Activated naive CD8-positive, alpha-beta T cell treated with anti-CD3 and anti-CD28 coated beads, Interleukin-2, amount 50 U/mL, for 24 hours (primary cell): Measurements from ENCODE around the gene STX8.
"Not testable (repeated sequence)": the region's sequence is repeated elsewhere in the genome, so short reads cannot be mapped to it uniquely, and the experiment has no call there.

ENCODE experiments used
- ATAC-seq: fragments of 150-1000 bp; cut with Tn5 transposase; one replicate; pipeline ENCODE4 v1.10.0; 2021
- DNase-seq: peaks from one replicate; pipeline ENCODE4 v3.0.0; 2021
- H3K27ac Mint-ChIP-seq: one replicate; pipeline ENCODE4 v1.8.0; 2021; ENCODE audit warnings: mild to moderate bottlenecking, mixed read lengths
- H3K27me3 Mint-ChIP-seq: one replicate; pipeline ENCODE4 v1.8.0; 2021; ENCODE audit warnings: mixed read lengths
- H3K36me3 Mint-ChIP-seq: one replicate; pipeline ENCODE4 v1.8.0; 2021; ENCODE audit warnings: low read depth, mixed read lengths
- H3K4me1 Mint-ChIP-seq: one replicate; pipeline ENCODE4 v1.8.0; 2021; ENCODE audit warnings: mixed read lengths
- H3K4me3 Mint-ChIP-seq: one replicate; pipeline ENCODE4 v1.8.0; 2021; ENCODE audit warnings: mild to moderate bottlenecking, moderate library complexity, mixed read lengths
- H3K9me3 Mint-ChIP-seq: one replicate; pipeline ENCODE4 v1.8.0; 2021; ENCODE audit warnings: mixed read lengths

STX8 gene

GRCh38 chr17:9568957-9569588 is 6.5 kb downstream of the STX8 start:
- ATAC-seq: no peak
- Mint-ChIP-seq H3K4me1 (peaks cover 33% of the 10 kb centered on the region), H3K9me3 (no peaks in the 10 kb centered on the region), H3K36me3 (peaks cover 19% of the 10 kb centered on the region), H3K27ac (no peak overlapping the region), H3K27me3 (no peaks in the 10 kb centered on the region), H3K4me3 (no peak overlapping the region)
- DNase-seq: no peak

GRCh38 chr17:9568004-9568403 is 7.6 kb downstream of the STX8 start:
- H3K9me3 Mint-ChIP-seq: no peaks in the 10 kb centered on the region
- no peaks in the 10 kb centered on the region for H3K27me3 Mint-ChIP-seq
- no peak overlapping the region for H3K4me3 Mint-ChIP-seq
- H3K27ac Mint-ChIP-seq: no peak overlapping the region
- DNase-seq: no peak
- H3K4me1 Mint-ChIP-seq: peaks cover 30% of the 10 kb centered on the region
- no peak for ATAC-seq
- H3K36me3 Mint-ChIP-seq: peaks cover 26% of the 10 kb centered on the region

GRCh38 chr17:9566739-9567138 is 8.9 kb downstream of the STX8 start:
- not testable (repeated sequence) for H3K27me3 Mint-ChIP-seq, H3K4me3 Mint-ChIP-seq, H3K27ac Mint-ChIP-seq, ATAC-seq, H3K9me3 Mint-ChIP-seq, DNase-seq
- Mint-ChIP-seq H3K4me1 (peaks cover 30% of the 10 kb centered on the region), H3K36me3 (peaks cover 32% of the 10 kb centered on the region)

GRCh38 chr17:9566067-9566466 is 9.6 kb downstream of the STX8 start:
- Mint-ChIP-seq H3K4me3 (no peak overlapping the region), H3K36me3 (peaks cover 32% of the 10 kb centered on the region)
- no peak for ATAC-seq

GRCh38 chr17:9564104-9564503 is 11.5 kb downstream of the STX8 start:
- DNase-seq (no peak), ATAC-seq (no peak)
- Mint-ChIP-seq H3K4me3 (no peak overlapping the region), H3K27me3 (no peaks in the 10 kb centered on the region), H3K9me3 (no peaks in the 10 kb centered on the region), H3K4me1 (peaks cover 30% of the 10 kb centered on the region), H3K36me3 (peaks cover 32% of the 10 kb centered on the region), H3K27ac (no peak overlapping the region)

More at GRCh38 chr17:9566067-9566466, 9.6 kb downstream of the STX8 start:
- no peaks in the 10 kb centered on the region for H3K27me3 Mint-ChIP-seq
- peaks cover 30% of the 10 kb centered on the region for H3K4me1 Mint-ChIP-seq
- no peak overlapping the region for H3K27ac Mint-ChIP-seq
- DNase-seq: no peak
- no peaks in the 10 kb centered on the region for H3K9me3 Mint-ChIP-seq

GRCh38 chr17:9557857-9558256 is 17.8 kb downstream of the STX8 start:
- Mint-ChIP-seq H3K27me3 (no peaks in the 10 kb centered on the region), H3K36me3 (peaks cover 13% of the 10 kb centered on the region), H3K4me1 (no peaks in the 10 kb centered on the region), H3K9me3 (no peaks in the 10 kb centered on the region), H3K27ac (no peak overlapping the region), H3K4me3 (no peak overlapping the region)
- ATAC-seq (no peak), DNase-seq (no peak)

- no peak overlapping the region for H3K27ac Mint-ChIP-seq
- H3K36me3 Mint-ChIP-seq: peaks cover 7% of the 10 kb centered on the region
- DNase-seq (no peak), ATAC-seq (no peak)
- H3K27me3 Mint-ChIP-seq: no peaks in the 10 kb centered on the region
- no peaks in the 10 kb centered on the region for H3K9me3 Mint-ChIP-seq
- H3K4me3 Mint-ChIP-seq: no peak overlapping the region
- H3K4me1 Mint-ChIP-seq: no peaks in the 10 kb centered on the region
These were observed 18.4 kb downstream of the STX8 start for GRCh38 chr17:9557161-9557755.

- H3K4me3 Mint-ChIP-seq, H3K4me1 Mint-ChIP-seq, H3K9me3 Mint-ChIP-seq, H3K27me3 Mint-ChIP-seq, H3K27ac Mint-ChIP-seq, H3K36me3 Mint-ChIP-seq, ATAC-seq: not testable (repeated sequence)
- DNase-seq: peak; percentile 44
These were observed 20.9 kb downstream of the STX8 start for GRCh38 chr17:9554715-9555114.

GRCh38 chr17:9553596-9553995 is 22.0 kb downstream of the STX8 start:
- H3K4me1 Mint-ChIP-seq: peaks cover 3% of the 10 kb centered on the region
- no peak overlapping the region for H3K27ac Mint-ChIP-seq
- H3K36me3 Mint-ChIP-seq: peaks cover 9% of the 10 kb centered on the region
- no peaks in the 10 kb centered on the region for H3K27me3 Mint-ChIP-seq
- H3K9me3 Mint-ChIP-seq: no peaks in the 10 kb centered on the region
- no peak overlapping the region for H3K4me3 Mint-ChIP-seq
- DNase-seq: no peak
- no peak for ATAC-seq

- peaks cover 8% of the 10 kb centered on the region for H3K36me3 Mint-ChIP-seq
- H3K9me3 Mint-ChIP-seq: no peaks in the 10 kb centered on the region
- H3K4me1 Mint-ChIP-seq: peaks cover 3% of the 10 kb centered on the region
- no peak overlapping the region for H3K27ac Mint-ChIP-seq
- no peak overlapping the region for H3K4me3 Mint-ChIP-seq
- H3K27me3 Mint-ChIP-seq: no peaks in the 10 kb centered on the region
- ATAC-seq: no peak
- DNase-seq: no peak
These were observed 22.4 kb downstream of the STX8 start for GRCh38 chr17:9553181-9553580.

- H3K4me3 Mint-ChIP-seq: no peak overlapping the region
- peaks cover 3% of the 10 kb centered on the region for H3K4me1 Mint-ChIP-seq
- no peaks in the 10 kb centered on the region for H3K9me3 Mint-ChIP-seq
- no peak overlapping the region for H3K27ac Mint-ChIP-seq
- peaks cover 5% of the 10 kb centered on the region for H3K36me3 Mint-ChIP-seq
- peak; percentile 36 for ATAC-seq
- DNase-seq: no peak
- no peaks in the 10 kb centered on the region for H3K27me3 Mint-ChIP-seq
These were observed 26.4 kb downstream of the STX8 start for GRCh38 chr17:9549215-9549614.

- no peak for ATAC-seq
- Mint-ChIP-seq H3K36me3 (peaks cover 10% of the 10 kb centered on the region), H3K4me1 (no peaks in the 10 kb centered on the region), H3K4me3 (no peak overlapping the region), H3K27ac (no peak overlapping the region), H3K9me3 (no peaks in the 10 kb centered on the region), H3K27me3 (no peaks in the 10 kb centered on the region)
- no peak for DNase-seq
These were observed 31.4 kb downstream of the STX8 start for GRCh38 chr17:9544221-9544620.

GRCh38 chr17:9541718-9542117 is 33.9 kb downstream of the STX8 start:
- no peaks in the 10 kb centered on the region for H3K27me3 Mint-ChIP-seq
- H3K4me3 Mint-ChIP-seq: no peak overlapping the region
- no peak overlapping the region for H3K27ac Mint-ChIP-seq
- H3K4me1 Mint-ChIP-seq: no peaks in the 10 kb centered on the region
- DNase-seq (no peak), ATAC-seq (no peak)
- peaks cover 10% of the 10 kb centered on the region for H3K36me3 Mint-ChIP-seq
- no peaks in the 10 kb centered on the region for H3K9me3 Mint-ChIP-seq

- no peaks in the 10 kb centered on the region for H3K9me3 Mint-ChIP-seq
These were observed 37.0 kb downstream of the STX8 start for GRCh38 chr17:9538626-9539025.

GRCh38 chr17:9537177-9537776 is 38.3 kb downstream of the STX8 start:
- no peaks in the 10 kb centered on the region for H3K27me3 Mint-ChIP-seq
- no peaks in the 10 kb centered on the region for H3K4me1 Mint-ChIP-seq
- H3K9me3 Mint-ChIP-seq: no peaks in the 10 kb centered on the region
- no peak overlapping the region for H3K27ac Mint-ChIP-seq
- ATAC-seq (no peak), DNase-seq (no peak)
- H3K4me3 Mint-ChIP-seq: no peak overlapping the region
- H3K36me3 Mint-ChIP-seq: peaks cover 10% of the 10 kb centered on the region

More at GRCh38 chr17:9538626-9539025, 37.0 kb downstream of the STX8 start:
- ATAC-seq: no peak
- Mint-ChIP-seq H3K4me1 (no peaks in the 10 kb centered on the region), H3K27me3 (no peaks in the 10 kb centered on the region), H3K4me3 (no peak overlapping the region), H3K27ac (no peak overlapping the region), H3K36me3 (peaks cover 10% of the 10 kb centered on the region)
- no peak for DNase-seq
